ENCODE results near the gene RUNX1. TPM values are rescaled to one million over a fixed set of nuclear protein-coding genes. Genes with fewer than 3 reads are reported as not detected.
"Not testable (repeated sequence)": the region's sequence is repeated elsewhere in the genome, so short reads cannot be mapped to it uniquely, and the experiment has no call there.

Gene RUNX1
- total RNA-seq, 1 experiment from 2014 or later: 86.2 TPM

- H3K27me3 Mint-ChIP-seq (ENCODE audit: insufficient read depth, unreplicated experiment): no peaks in the 10 kb centered on the region
These were observed 96.4 kb downstream of the RUNX1 start for GRCh38 chr21:34952701-34953100.

GRCh38 chr21:34951868-34952267 lies 97.2 kb downstream of the RUNX1 start:
- POLR2A ChIA-PET: interaction anchor here (1.2 kb wide), 1 partner anchor 44 kb away, joined by 3 read pairs; no protein-coding TSS in a partner anchor
- CTCF ChIA-PET; H3K27ac Mint-ChIP-seq (ENCODE audit: low read depth, unreplicated experiment); H3K36me3 Mint-ChIP-seq (ENCODE audit: insufficient read depth, unreplicated experiment); H3K9me3 Mint-ChIP-seq (ENCODE audit: unreplicated experiment); intact Hi-C loops (cut with micrococcal nuclease); BruUV-seq (replicated peaks); H3K27me3 Mint-ChIP-seq (ENCODE audit: insufficient read depth, unreplicated experiment); DNase-seq (ENCODE audit: unreplicated experiment); H3K4me1 Mint-ChIP-seq (ENCODE audit: insufficient read depth, unreplicated experiment); H3K4me3 Mint-ChIP-seq (ENCODE audit: unreplicated experiment): not testable (repeated sequence)

More at GRCh38 chr21:34952701-34953100, 96.4 kb downstream of the RUNX1 start:
- H3K36me3 Mint-ChIP-seq (ENCODE audit: insufficient read depth, unreplicated experiment): no peaks in the 10 kb centered on the region
- no peak for DNase-seq (ENCODE audit: unreplicated experiment)
- BruUV-seq (replicated peaks): no TSS peak
- no peak overlapping the region for H3K27ac Mint-ChIP-seq (ENCODE audit: low read depth, unreplicated experiment)
- no peak overlapping the region for H3K4me3 Mint-ChIP-seq (ENCODE audit: unreplicated experiment)
- intact Hi-C loops (cut with micrococcal nuclease): no loop called here
- ChIA-PET POLR2A (interaction anchor here (1.2 kb wide), 1 partner anchor 45 kb away, joined by 3 read pairs; no protein-coding TSS in a partner anchor), CTCF (no interaction called here)
- TF ChIP-seq CTCF (IDR thresholded peaks at IDR 0.05; ENCODE audit: unreplicated experiment): no peak
- no peaks in the 10 kb centered on the region for H3K4me1 Mint-ChIP-seq (ENCODE audit: insufficient read depth, unreplicated experiment)
- no peaks in the 10 kb centered on the region for H3K9me3 Mint-ChIP-seq (ENCODE audit: unreplicated experiment)

GRCh38 chr21:34950980-34951379 lies 98.1 kb downstream of the RUNX1 start:
- TF ChIP-seq CTCF (IDR thresholded peaks at IDR 0.05; ENCODE audit: unreplicated experiment): no peak
- ChIA-PET POLR2A (no interaction called here), CTCF (no interaction called here)
- Mint-ChIP-seq H3K9me3 (ENCODE audit: unreplicated experiment) (peaks cover 4% of the 10 kb centered on the region), H3K36me3 (ENCODE audit: insufficient read depth, unreplicated experiment) (no peaks in the 10 kb centered on the region), H3K4me1 (ENCODE audit: insufficient read depth, unreplicated experiment) (peaks cover 2% of the 10 kb centered on the region), H3K4me3 (ENCODE audit: unreplicated experiment) (no peak overlapping the region), H3K27me3 (ENCODE audit: insufficient read depth, unreplicated experiment) (no peaks in the 10 kb centered on the region), H3K27ac (ENCODE audit: low read depth, unreplicated experiment) (no peak overlapping the region)
- intact Hi-C loops (cut with micrococcal nuclease): no loop called here
- DNase-seq (ENCODE audit: unreplicated experiment): no peak
- no TSS peak for BruUV-seq (replicated peaks)

- Mint-ChIP-seq H3K4me3 (ENCODE audit: unreplicated experiment) (no peak overlapping the region), H3K27me3 (ENCODE audit: insufficient read depth, unreplicated experiment) (no peaks in the 10 kb centered on the region), H3K36me3 (ENCODE audit: insufficient read depth, unreplicated experiment) (no peaks in the 10 kb centered on the region), H3K4me1 (ENCODE audit: insufficient read depth, unreplicated experiment) (peaks cover 11% of the 10 kb centered on the region), H3K27ac (ENCODE audit: low read depth, unreplicated experiment) (no peak overlapping the region), H3K9me3 (ENCODE audit: unreplicated experiment) (peaks cover 8% of the 10 kb centered on the region)
- ChIA-PET POLR2A (no interaction called here), CTCF (interaction anchor here (0.5 kb wide), 1 partner anchor 1344 kb away, joined by 3 read pairs; no protein-coding TSS in a partner anchor)
- no TSS peak for BruUV-seq (replicated peaks)
- no peak for DNase-seq (ENCODE audit: unreplicated experiment)
- no peak for TF ChIP-seq CTCF (IDR thresholded peaks at IDR 0.05; ENCODE audit: unreplicated experiment)
- intact Hi-C loops (cut with micrococcal nuclease): no loop called here
These were observed 99.6 kb downstream of the RUNX1 start for GRCh38 chr21:34949499-34949898.

- TF ChIP-seq CTCF (IDR thresholded peaks at IDR 0.05; ENCODE audit: unreplicated experiment): no peak
- Mint-ChIP-seq H3K36me3 (ENCODE audit: insufficient read depth, unreplicated experiment) (no peaks in the 10 kb centered on the region), H3K4me3 (ENCODE audit: unreplicated experiment) (no peak overlapping the region), H3K4me1 (ENCODE audit: insufficient read depth, unreplicated experiment) (peaks cover 11% of the 10 kb centered on the region), H3K9me3 (ENCODE audit: unreplicated experiment) (peaks cover 8% of the 10 kb centered on the region), H3K27me3 (ENCODE audit: insufficient read depth, unreplicated experiment) (no peaks in the 10 kb centered on the region), H3K27ac (ENCODE audit: low read depth, unreplicated experiment) (no peak overlapping the region)
- no peak for DNase-seq (ENCODE audit: unreplicated experiment)
- POLR2A ChIA-PET: no interaction called here
- no TSS peak for BruUV-seq (replicated peaks)
- intact Hi-C loops (cut with micrococcal nuclease): no loop called here
- CTCF ChIA-PET: no interaction called here
These were observed 100.1 kb downstream of the RUNX1 start for GRCh38 chr21:34949030-34949429.
